HepG2 (cell line): ENCODE measurements around the gene PRPF38A. TPM values are rescaled to one million over a fixed set of nuclear protein-coding genes. Genes with fewer than 3 reads are reported as not detected.
A peak's percentile ranks its signal among the peaks of the same experiment; 100 is the strongest.

ENCODE experiments used
- ATAC-seq: fragments of 200-7000 bp; cut with Tn5 transposase; 3 replicates; pipeline ENCODE4 v1.9.1; 2020; ENCODE audit warnings: mild to moderate bottlenecking, moderate library complexity
- BruUV-seq: library from RNA; stranded (reverse); fragments of 400-500 nt; replicated peaks from 2 replicates; lab custom pipeline; 2021; lab: Mats Ljungman, UMichigan
- CTCF ChIA-PET: fragments of 300-600 bp; formaldehyde crosslinking; extraction: SDS; loops from one replicate; lab custom pipeline; 2021; ENCODE audit warnings: low total read pairs, inconsistent platforms, low intra/inter-chr PET ratio; lab: Yijun Ruan, JAX
- POLR2A ChIA-PET: fragments of 350-600 bp; sonication (Branson Sonifier 250); formaldehyde crosslinking; loops from one replicate; lab custom pipeline; 2020; ENCODE audit warnings: antibody characterized with exemption, inconsistent platforms; lab: Yijun Ruan, JAX
- DNase-seq: peaks from one replicate; pipeline ENCODE4 v3.0.0-alpha.2; 2015; ENCODE audit warnings: low spot score
- FAIRE-seq: peaks from 3 replicates; lab custom pipeline; 2011; peaks lifted over from hg19 to GRCh38; lab: Jason Lieb, UNC
- H2AFZ ChIP-seq: one replicate; pipeline ENCODE4 v1.6.1; 2011; ENCODE audit warnings: low read length, inconsistent platforms
- H3K27ac ChIP-seq: fragments of 300-600 bp; 3 replicates; pipeline ENCODE4 v1.8.0; 2011; ENCODE audit warnings: mixed run types, mild to moderate bottlenecking, mixed read lengths, low read length, inconsistent platforms; ENCODE audit not compliant: insufficient read depth; ENCODE audit errors: extremely low read length
- H3K27me3 ChIP-seq, 2 experiments: fragments of 200-600 bp in 1 of 2; 2 replicates in 1 of 2; 3 replicates in 1 of 2; pipeline versions ENCODE4 v1.6.0 to v1.8.0; 2011; ENCODE audit warnings: low read length in 2 of 2, mild to moderate bottlenecking in 2 of 2, moderate library complexity in 2 of 2, inconsistent platforms in 1 of 2; ENCODE audit not compliant: insufficient read depth in 2 of 2, control insufficient read depth in 1 of 2
- H3K36me3 ChIP-seq, 2 experiments: fragments of 200-600 bp in 1 of 2; replicated peaks in 1 of 2; 2 replicates in 1 of 2; 3 replicates in 1 of 2; pipeline versions ENCODE4 v1.5.1 to v1.8.0; 2011; ENCODE audit warnings: low read length in 2 of 2, inconsistent platforms in 1 of 2; ENCODE audit not compliant: insufficient read depth in 2 of 2, control insufficient read depth in 1 of 2
- H3K4me1 ChIP-seq: 2 replicates; pipeline ENCODE4 v1.5.1; 2012; ENCODE audit warnings: low read length, inconsistent platforms; ENCODE audit not compliant: insufficient read depth
- H3K4me2 ChIP-seq: 2 replicates; pipeline ENCODE4 v1.6.0; 2011; ENCODE audit warnings: low read depth, low read length, inconsistent platforms
- H3K4me3 ChIP-seq, 3 experiments: fragments of 200-600 bp in 1 of 3; sonication (generic), shearing (Covaris generic) in 1 of 3; replicated peaks in 1 of 3; 2 replicates each; pipeline ENCODE4 v1.5.1; 2011 to 2016; ENCODE audit warnings: low read length in 3 of 3, inconsistent platforms in 2 of 3, low read depth in 2 of 3, mild to moderate bottlenecking in 2 of 3, control low read depth in 1 of 3, mixed read lengths in 1 of 3; ENCODE audit not compliant: insufficient read depth in 1 of 3
- H3K79me2 ChIP-seq: one replicate; pipeline ENCODE4 v1.6.1; 2011; ENCODE audit warnings: low read length, inconsistent platforms; ENCODE audit not compliant: insufficient read depth
- H3K9ac ChIP-seq: 2 replicates; pipeline ENCODE4 v1.6.0; 2011; ENCODE audit warnings: mild to moderate bottlenecking, low read depth, low read length, inconsistent platforms; ENCODE audit not compliant: insufficient read depth
- H3K9me3 ChIP-seq: 2 replicates; pipeline ENCODE4 v1.5.1; 2012; ENCODE audit warnings: mild to moderate bottlenecking, low read length
- H4K20me1 ChIP-seq: 2 replicates; pipeline ENCODE4 v1.6.0; 2011; ENCODE audit warnings: inconsistent platforms, mild to moderate bottlenecking, low read length, moderate library complexity; ENCODE audit not compliant: insufficient read depth
- BCL6 ChIP-seq: IDR thresholded peaks from 2 replicates; pipeline ENCODE4 v1.6.1; 2016; ENCODE audit warnings: missing genetic modification reagents, missing compliant biosample characterization
- DRAP1 ChIP-seq: IDR thresholded peaks from 2 replicates; pipeline ENCODE4 v1.6.1; 2016; ENCODE audit warnings: missing genetic modification reagents, missing compliant biosample characterization
- SIN3B ChIP-seq: fragments of 150-350 bp; IDR thresholded peaks from 2 replicates; pipeline ENCODE4 v1.6.1; 2014; ENCODE audit warnings: low read length
- SP4 ChIP-seq: sonication (generic); formaldehyde crosslinking; IDR thresholded peaks from 2 replicates; pipeline ENCODE4 v1.8.1; 2023; ENCODE audit warnings: mild to moderate bottlenecking, missing genetic modification reagents
- ZBED4 ChIP-seq: sonication (generic); formaldehyde crosslinking; IDR thresholded peaks from 2 replicates; pipeline ENCODE4 v1.4.0; 2020; ENCODE audit warnings: missing genetic modification reagents, borderline replicate concordance
- ZFP36L2 ChIP-seq: sonication (generic); formaldehyde crosslinking; IDR thresholded peaks from 2 replicates; pipeline ENCODE4 v1.4.0; 2020; ENCODE audit warnings: missing genetic modification reagents
- ZNF276 ChIP-seq: sonication (generic); formaldehyde crosslinking; IDR thresholded peaks from 2 replicates; pipeline ENCODE4 v1.4.0; 2020; ENCODE audit warnings: mild to moderate bottlenecking, low read depth, missing genetic modification reagents
- ZNF652 ChIP-seq: IDR thresholded peaks from 2 replicates; pipeline ENCODE4 v1.6.1; 2016; ENCODE audit warnings: low read depth, borderline replicate concordance
- WGBS: methylation state at CpG from one replicate; pipeline ENCODE4 v1.1.6; 2017; ENCODE audit warnings: low lambda C conversion rate; 5-methylcytosine and 5-hydroxymethylcytosine counted together
- in situ Hi-C: cut with HindIII; loops from 2 replicates; pipeline ENCODE4 v1.10.0; 2017; ENCODE audit warnings: low pct_unique_long_range_greater_than_20kb; ENCODE audit not compliant: extremely low pct_ligation_motif_present
- intact Hi-C: fragments of 100-400 bp; cut with micrococcal nuclease; formaldehyde crosslinking; loops from one replicate; pipeline ENCODE4 v1.10.0; 2022; ENCODE audit not compliant: unreplicated experiment
- polyA plus RNA-seq, 8 experiments: library from polyadenylated mRNA; depleted of rRNA in 3 of 8; stranded (reverse) in 7 of 8; unstranded in 1 of 8; fragments of >200 nt; fragmentation: Illumina TruSeq in 4 of 8; extraction: Trizol in 4 of 8; gene quantifications; 2 replicates each; pipeline versions ENCODE4 v1.2.1 to v1.2.3, GENCODE V29; 2011 to 2016; ENCODE audit warnings: low read depth in 4 of 8, missing spikeins in 1 of 8, mixed read lengths in 1 of 8; ENCODE audit not compliant: insufficient read depth in 1 of 8
- total RNA-seq, 5 experiments: library from RNA; depleted of rRNA; stranded (reverse); fragments of >200 nt; fragmentation: Illumina TruSeq; extraction: Trizol; gene quantifications; 2 replicates each; pipeline ENCODE4 v1.2.3, GENCODE V29; 2016; ENCODE audit warnings: low read depth in 1 of 5

PRPF38A gene
- total and polyA plus RNA-seq, 2 of the 13 experiments (the other 11 are each of a cell fraction or from before 2014, with no cell fraction given), result 18.3 to 45.5 TPM

- no peak; the same call in none of the 2 replicates for TF ChIP-seq DRAP1 (CRISPR knock-in tag)
- no peak for TF ChIP-seq BCL6 (CRISPR knock-in tag)
- no peak for TF ChIP-seq ZFP36L2 (CRISPR knock-in tag)
These were observed 37.9 kb upstream of the PRPF38A start (continued) for GRCh38 chr1:52366517-52366827.

GRCh38 chr1:52367272-52367671 lies 37.1 kb upstream of the PRPF38A start:
- Histone ChIP-seq H3K4me2 (peak overlapping the region; percentile 82), H2AFZ (peak overlapping the region; percentile 93), H3K9ac (peak overlapping the region; percentile 66; the same call in 1 of the 2 replicates), H3K9me3 (no peaks in the 10 kb centered on the region), H3K27ac (peak overlapping the region; percentile 83), H4K20me1 (no peaks in the 10 kb centered on the region), H3K4me3 (peak overlapping the region; percentile 56 to 98 (median 72)), H3K79me2 (peaks cover 14% of the 10 kb centered on the region), H3K27me3 (no peaks in the 10 kb centered on the region; a peak in 1 of 5 replicates), H3K36me3 (peaks cover 4 to 8% of the 10 kb centered on the region in 2 experiments; a peak in 3 of 5 replicates), H3K4me1 (peaks cover 45% of the 10 kb centered on the region)
- ChIA-PET CTCF (no interaction called here), POLR2A (interaction anchor here (2.1 to 3.0 kb wide), 3 partner anchors 15 to 37 kb away, joined by 13 to 22 read pairs (median 14); partner anchors contain the start of genes ORC1 and PRPF38A)
- in situ Hi-C loops (no loop called here), intact Hi-C loops (no loop called here)
- no peak for ATAC-seq
- FAIRE-seq, result no peak
- DNase-seq, result no peak
- BruUV-seq, result no TSS peak
- 73% methylated on average over 5 of the region's 5 CpGs for WGBS
- no peak for TF ChIP-seq SIN3B
- TF ChIP-seq SP4 (CRISPR knock-in tag), result no peak
- no peak for TF ChIP-seq ZNF652 (CRISPR knock-in tag)
- TF ChIP-seq ZBED4 (CRISPR knock-in tag), result no peak
- TF ChIP-seq ZNF276, result 0 out of 2 replicates have a peak, but pooled peaks have one; percentile 1
